Fibroblast of skin of left biceps (primary cell): ENCODE data around the gene FRMPD2.
"Not testable (repeated sequence)": the region's sequence is repeated elsewhere in the genome, so short reads cannot be mapped to it uniquely, and the experiment has no call there.

Source experiments
- DNase-seq, 2 experiments: peaks; one replicate each; pipeline ENCODE4 v3.0.0-alpha.2; 2013; ENCODE audit warnings: low read depth in 2 of 2

Gene FRMPD2

GRCh38 chr10:48252354-48252650 lies 22.2 kb downstream of the FRMPD2 start:
- no peak for DNase-seq

- DNase-seq, result no peak
Observed at GRCh38 chr10:48251525-48252353, 22.8 kb downstream of the FRMPD2 start.

GRCh38 chr10:48251152-48251524 lies 23.4 kb downstream of the FRMPD2 start:
- no peak for DNase-seq

GRCh38 chr10:48249763-48250351 lies 24.6 kb downstream of the FRMPD2 start:
- DNase-seq, result no peak

- DNase-seq, result no peak
Observed at GRCh38 chr10:48249004-48249762, 25.3 kb downstream of the FRMPD2 start.

- no peak for DNase-seq
Observed at GRCh38 chr10:48248462-48248861, 26.0 kb downstream of the FRMPD2 start.

GRCh38 chr10:48247680-48248079 lies 26.8 kb downstream of the FRMPD2 start:
- DNase-seq, result no peak

- no peak for DNase-seq
Observed at GRCh38 chr10:48246501-48246900, 28.0 kb downstream of the FRMPD2 start.

GRCh38 chr10:48245977-48246376 lies 28.5 kb downstream of the FRMPD2 start:
- DNase-seq, result no peak

- not testable (repeated sequence) for DNase-seq
Observed at GRCh38 chr10:48243921-48244320, 30.6 kb downstream of the FRMPD2 start.

GRCh38 chr10:48243487-48243886 lies 31.0 kb downstream of the FRMPD2 start:
- DNase-seq, result no peak

GRCh38 chr10:48242171-48242904 lies 32.2 kb downstream of the FRMPD2 start:
- no peak for DNase-seq

GRCh38 chr10:48241332-48241731 lies 33.2 kb downstream of the FRMPD2 start:
- no peak for DNase-seq

GRCh38 chr10:48240196-48240595 lies 34.3 kb downstream of the FRMPD2 start:
- DNase-seq, result no peak

GRCh38 chr10:48239618-48240017 lies 34.9 kb downstream of the FRMPD2 start:
- no peak for DNase-seq

GRCh38 chr10:48238826-48239520 lies 35.5 kb downstream of the FRMPD2 start:
- no peak for DNase-seq

- no peak for DNase-seq
Observed at GRCh38 chr10:48237259-48238250, 36.9 kb downstream of the FRMPD2 start.

- DNase-seq, result no peak
Observed at GRCh38 chr10:48236199-48236621, 38.3 kb downstream of the FRMPD2 start.

- DNase-seq, result no peak
Observed at GRCh38 chr10:48235501-48235900, 39.0 kb downstream of the FRMPD2 start.

GRCh38 chr10:48234787-48235186 lies 39.7 kb downstream of the FRMPD2 start:
- no peak for DNase-seq
